BLaER1 (cell line): ENCODE results near the gene IFNGR1.
A peak's percentile ranks its signal among the peaks of the same experiment; 100 is the strongest.
"Not testable (repeated sequence)": the region's sequence is repeated elsewhere in the genome, so short reads cannot be mapped to it uniquely, and the experiment has no call there.

Experiments used
- H3K27ac ChIP-seq: shearing (Covaris generic); formaldehyde crosslinking; 2 replicates; pipeline ENCODE4 v1.8.1; 2022
- H3K27me3 ChIP-seq: shearing (Covaris generic); formaldehyde crosslinking; 2 replicates; pipeline ENCODE4 v1.8.1; 2022
- H3K36me3 ChIP-seq: shearing (Covaris generic); formaldehyde crosslinking; 2 replicates; pipeline ENCODE4 v1.8.1; 2022
- H3K4me1 ChIP-seq: shearing (Covaris generic); formaldehyde crosslinking; 2 replicates; pipeline ENCODE4 v1.8.1; 2022
- H3K4me2 ChIP-seq: shearing (Covaris generic); formaldehyde crosslinking; 2 replicates; pipeline ENCODE4 v1.8.1; 2022
- H3K4me3 ChIP-seq: shearing (Covaris generic); formaldehyde crosslinking; 2 replicates; pipeline ENCODE4 v1.8.1; 2022
- H3K9ac ChIP-seq: shearing (Covaris generic); formaldehyde crosslinking; 2 replicates; pipeline ENCODE4 v1.8.1; 2022
- H3K9me3 ChIP-seq: shearing (Covaris generic); formaldehyde crosslinking; 2 replicates; pipeline ENCODE4 v1.8.1; 2022
- H4K20me1 ChIP-seq: shearing (Covaris generic); formaldehyde crosslinking; 2 replicates; pipeline ENCODE4 v1.8.1; 2022
- Cebpa-rat ChIP-seq: shearing (Covaris generic); IDR thresholded peaks from 2 replicates; pipeline ENCODE4 v1.8.1; 2022

IFNGR1 gene

GRCh38 chr6:137258170-137258569 lies 39.0 kb upstream of the IFNGR1 start:
- Histone ChIP-seq H3K27me3 (no peaks in the 10 kb centered on the region), H3K4me3 (no peak overlapping the region), H3K27ac (no peak overlapping the region), H3K36me3 (no peaks in the 10 kb centered on the region), H3K4me1 (peaks cover 31% of the 10 kb centered on the region), H4K20me1 (no peaks in the 10 kb centered on the region), H3K9me3 (peaks cover 42% of the 10 kb centered on the region), H3K4me2 (no peak overlapping the region), H3K9ac (no peak overlapping the region)
- no peak for TF ChIP-seq Cebpa-rat

- no peak overlapping the region for H3K27ac ChIP-seq
- TF ChIP-seq Cebpa-rat, result no peak
- H3K36me3 ChIP-seq, result no peaks in the 10 kb centered on the region
- no peak overlapping the region for H3K4me2 ChIP-seq
- H3K9ac ChIP-seq, result no peak overlapping the region
- no peaks in the 10 kb centered on the region for H4K20me1 ChIP-seq
- peaks cover 57% of the 10 kb centered on the region for H3K9me3 ChIP-seq
- H3K4me1 ChIP-seq, result peaks cover 14% of the 10 kb centered on the region
- no peak overlapping the region for H3K4me3 ChIP-seq
- no peaks in the 10 kb centered on the region for H3K27me3 ChIP-seq
Observed at GRCh38 chr6:137256350-137257103, 37.3 kb upstream of the IFNGR1 start.

- H3K9ac ChIP-seq, result no peak overlapping the region
- H3K4me3 ChIP-seq, result no peak overlapping the region
- H3K9me3 ChIP-seq, result peaks cover 57% of the 10 kb centered on the region
- no peak for TF ChIP-seq Cebpa-rat
- H3K4me1 ChIP-seq, result no peaks in the 10 kb centered on the region
- H3K36me3 ChIP-seq, result no peaks in the 10 kb centered on the region
- H3K4me2 ChIP-seq, result no peak overlapping the region
- no peaks in the 10 kb centered on the region for H4K20me1 ChIP-seq
- H3K27ac ChIP-seq, result no peak overlapping the region
- no peaks in the 10 kb centered on the region for H3K27me3 ChIP-seq
Observed at GRCh38 chr6:137254966-137255365, 35.8 kb upstream of the IFNGR1 start.

GRCh38 chr6:137254430-137254829 lies 35.2 kb upstream of the IFNGR1 start:
- peaks cover 57% of the 10 kb centered on the region for H3K9me3 ChIP-seq
- H3K4me1 ChIP-seq, H3K27ac ChIP-seq: not testable (repeated sequence)

GRCh38 chr6:137248702-137249101 lies 29.5 kb upstream of the IFNGR1 start:
- Histone ChIP-seq H3K9me3 (peaks cover 24% of the 10 kb centered on the region), H3K36me3 (no peaks in the 10 kb centered on the region), H3K27me3 (no peaks in the 10 kb centered on the region), H3K4me2 (no peak overlapping the region), H3K4me1 (no peaks in the 10 kb centered on the region), H4K20me1 (no peaks in the 10 kb centered on the region), H3K4me3 (no peak overlapping the region), H3K9ac (no peak overlapping the region), H3K27ac (no peak overlapping the region)
- TF ChIP-seq Cebpa-rat, result no peak

More at GRCh38 chr6:137254430-137254829, 35.2 kb upstream of the IFNGR1 start:
- not testable (repeated sequence) for H3K36me3 ChIP-seq, H4K20me1 ChIP-seq, H3K9ac ChIP-seq, H3K4me3 ChIP-seq, H3K4me2 ChIP-seq, H3K27me3 ChIP-seq

- Histone ChIP-seq H4K20me1 (no peaks in the 10 kb centered on the region), H3K4me3 (no peak overlapping the region), H3K9ac (no peak overlapping the region), H3K27me3 (no peaks in the 10 kb centered on the region), H3K4me2 (no peak overlapping the region), H3K27ac (no peak overlapping the region), H3K4me1 (no peaks in the 10 kb centered on the region), H3K9me3 (peaks cover 14% of the 10 kb centered on the region), H3K36me3 (no peaks in the 10 kb centered on the region)
- TF ChIP-seq Cebpa-rat, result no peak
Observed at GRCh38 chr6:137247724-137248123, 28.5 kb upstream of the IFNGR1 start.

- Histone ChIP-seq H3K27ac (no peak overlapping the region), H3K27me3 (no peaks in the 10 kb centered on the region), H4K20me1 (no peaks in the 10 kb centered on the region), H3K9ac (no peak overlapping the region), H3K4me3 (no peak overlapping the region), H3K4me1 (no peaks in the 10 kb centered on the region), H3K9me3 (peaks cover 5% of the 10 kb centered on the region; the same call in 1 of the 2 replicates), H3K36me3 (no peaks in the 10 kb centered on the region), H3K4me2 (no peak overlapping the region)
- TF ChIP-seq Cebpa-rat, result no peak
Observed at GRCh38 chr6:137246791-137247202, 27.6 kb upstream of the IFNGR1 start.

- Histone ChIP-seq H3K9ac (no peak overlapping the region), H3K9me3 (peaks cover 3% of the 10 kb centered on the region; the same call in 1 of the 2 replicates), H3K27ac (no peak overlapping the region), H3K4me1 (no peaks in the 10 kb centered on the region), H4K20me1 (no peaks in the 10 kb centered on the region), H3K27me3 (no peaks in the 10 kb centered on the region), H3K4me2 (no peak overlapping the region), H3K4me3 (no peak overlapping the region), H3K36me3 (no peaks in the 10 kb centered on the region)
- no peak for TF ChIP-seq Cebpa-rat
Observed at GRCh38 chr6:137246164-137246563, 27.0 kb upstream of the IFNGR1 start.

GRCh38 chr6:137241481-137242038 lies 22.4 kb upstream of the IFNGR1 start:
- Histone ChIP-seq H3K4me1 (peaks cover 8% of the 10 kb centered on the region), H3K4me2 (no peak overlapping the region), H3K36me3 (no peaks in the 10 kb centered on the region), H3K27me3 (no peaks in the 10 kb centered on the region), H3K9ac (no peak overlapping the region), H4K20me1 (no peaks in the 10 kb centered on the region), H3K9me3 (peaks cover 18% of the 10 kb centered on the region), H3K4me3 (no peak overlapping the region), H3K27ac (no peak overlapping the region)
- TF ChIP-seq Cebpa-rat, result no peak

GRCh38 chr6:137240168-137240567 lies 21.0 kb upstream of the IFNGR1 start:
- Histone ChIP-seq H4K20me1 (no peaks in the 10 kb centered on the region), H3K27ac (no peak overlapping the region), H3K27me3 (no peaks in the 10 kb centered on the region), H3K36me3 (no peaks in the 10 kb centered on the region), H3K4me3 (no peak overlapping the region), H3K4me2 (peak overlapping the region; percentile 5; the same call in 1 of the 2 replicates), H3K9me3 (peaks cover 24% of the 10 kb centered on the region), H3K9ac (no peak overlapping the region), H3K4me1 (peaks cover 15% of the 10 kb centered on the region)
- TF ChIP-seq Cebpa-rat, result no peak
